ENCODE data around the gene CCDC142. TPM values are rescaled to one million over a fixed set of nuclear protein-coding genes. Genes with fewer than 3 reads are reported as not detected.

CCDC142 gene
- total and polyA plus RNA-seq, 9 of the 15 experiments (the other 6 are each of a cell fraction or from before 2014, with no cell fraction given): 0.55 to 11.7 (median 7.2) TPM

DNA sequence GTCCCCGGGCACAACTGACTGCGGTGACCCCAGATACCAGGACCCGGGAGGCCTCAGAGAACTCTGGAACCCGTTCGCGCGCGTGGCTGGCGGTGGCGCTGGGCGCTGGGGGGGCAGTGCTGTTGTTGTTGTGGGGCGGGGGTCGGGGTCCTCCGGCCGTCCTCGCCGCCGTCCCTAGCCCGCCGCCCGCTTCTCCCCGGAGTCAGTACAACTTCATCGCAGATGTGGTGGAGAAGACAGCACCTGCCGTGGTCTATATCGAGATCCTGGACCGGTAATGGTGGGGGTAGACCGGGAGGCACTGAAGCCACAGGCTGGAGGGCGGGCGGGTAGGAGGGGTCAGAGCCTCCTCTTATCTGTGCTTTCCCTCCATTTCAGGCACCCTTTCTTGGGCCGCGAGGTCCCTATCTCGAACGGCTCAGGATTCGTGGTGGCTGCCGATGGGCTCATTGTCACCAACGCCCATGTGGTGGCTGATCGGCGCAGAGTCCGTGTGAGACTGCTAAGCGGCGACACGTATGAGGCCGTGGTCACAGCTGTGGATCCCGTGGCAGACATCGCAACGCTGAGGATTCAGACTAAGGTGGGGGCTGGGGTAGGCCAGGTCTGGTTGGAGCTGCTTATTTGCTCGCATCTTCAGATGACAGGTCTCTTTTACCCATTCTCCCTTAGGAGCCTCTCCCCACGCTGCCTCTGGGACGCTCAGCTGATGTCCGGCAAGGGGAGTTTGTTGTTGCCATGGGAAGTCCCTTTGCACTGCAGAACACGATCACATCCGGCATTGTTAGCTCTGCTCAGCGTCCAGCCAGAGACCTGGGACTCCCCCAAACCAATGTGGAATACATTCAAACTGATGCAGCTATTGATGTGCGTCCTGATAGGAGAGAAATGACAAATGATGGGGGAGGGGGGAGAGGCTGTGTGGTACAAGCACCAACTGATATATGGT is 47.7 kb upstream of the CCDC142 start (continued):
- TF ChIP-seq, protein P1, sequence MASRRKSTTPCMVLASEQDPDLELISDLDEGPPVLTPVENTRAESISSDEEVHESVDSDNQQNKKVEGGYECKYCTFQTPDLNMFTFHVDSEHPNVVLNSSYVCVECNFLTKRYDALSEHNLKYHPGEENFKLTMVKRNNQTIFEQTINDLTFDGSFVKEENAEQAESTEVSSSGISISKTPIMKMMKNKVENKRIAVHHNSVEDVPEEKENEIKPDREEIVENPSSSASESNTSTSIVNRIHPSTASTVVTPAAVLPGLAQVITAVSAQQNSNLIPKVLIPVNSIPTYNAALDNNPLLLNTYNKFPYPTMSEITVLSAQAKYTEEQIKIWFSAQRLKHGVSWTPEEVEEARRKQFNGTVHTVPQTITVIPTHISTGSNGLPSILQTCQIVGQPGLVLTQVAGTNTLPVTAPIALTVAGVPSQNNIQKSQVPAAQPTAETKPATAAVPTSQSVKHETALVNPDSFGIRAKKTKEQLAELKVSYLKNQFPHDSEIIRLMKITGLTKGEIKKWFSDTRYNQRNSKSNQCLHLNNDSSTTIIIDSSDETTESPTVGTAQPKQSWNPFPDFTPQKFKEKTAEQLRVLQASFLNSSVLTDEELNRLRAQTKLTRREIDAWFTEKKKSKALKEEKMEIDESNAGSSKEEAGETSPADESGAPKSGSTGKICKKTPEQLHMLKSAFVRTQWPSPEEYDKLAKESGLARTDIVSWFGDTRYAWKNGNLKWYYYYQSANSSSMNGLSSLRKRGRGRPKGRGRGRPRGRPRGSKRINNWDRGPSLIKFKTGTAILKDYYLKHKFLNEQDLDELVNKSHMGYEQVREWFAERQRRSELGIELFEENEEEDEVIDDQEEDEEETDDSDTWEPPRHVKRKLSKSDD (conservative IDR thresholded peaks at IDR 0.05; ENCODE audit: low read length): no peak
- TF ChIP-seq, protein P2, sequence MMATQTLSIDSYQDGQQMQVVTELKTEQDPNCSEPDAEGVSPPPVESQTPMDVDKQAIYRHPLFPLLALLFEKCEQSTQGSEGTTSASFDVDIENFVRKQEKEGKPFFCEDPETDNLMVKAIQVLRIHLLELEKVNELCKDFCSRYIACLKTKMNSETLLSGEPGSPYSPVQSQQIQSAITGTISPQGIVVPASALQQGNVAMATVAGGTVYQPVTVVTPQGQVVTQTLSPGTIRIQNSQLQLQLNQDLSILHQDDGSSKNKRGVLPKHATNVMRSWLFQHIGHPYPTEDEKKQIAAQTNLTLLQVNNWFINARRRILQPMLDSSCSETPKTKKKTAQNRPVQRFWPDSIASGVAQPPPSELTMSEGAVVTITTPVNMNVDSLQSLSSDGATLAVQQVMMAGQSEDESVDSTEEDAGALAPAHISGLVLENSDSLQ (IDR thresholded peaks at IDR 0.05): peak; percentile 21; the same call in 1 of the 2 replicates
- TF ChIP-seq FOXJ2 (tag; IDR thresholded peaks at IDR 0.05): no peak
- TF ChIP-seq, protein P3, sequence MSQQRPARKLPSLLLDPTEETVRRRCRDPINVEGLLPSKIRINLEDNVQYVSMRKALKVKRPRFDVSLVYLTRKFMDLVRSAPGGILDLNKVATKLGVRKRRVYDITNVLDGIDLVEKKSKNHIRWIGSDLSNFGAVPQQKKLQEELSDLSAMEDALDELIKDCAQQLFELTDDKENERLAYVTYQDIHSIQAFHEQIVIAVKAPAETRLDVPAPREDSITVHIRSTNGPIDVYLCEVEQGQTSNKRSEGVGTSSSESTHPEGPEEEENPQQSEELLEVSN (IDR thresholded peaks at IDR 0.05; ENCODE audit: borderline replicate concordance in 1 of 2, extremely low read depth in 1 of 2, insufficient read depth in 1 of 2, insufficient read length in 1 of 2, low read depth in 1 of 2, low read length in 1 of 2, poor library complexity in 1 of 2, severe bottlenecking in 1 of 2): peak; percentile 98
- TF ChIP-seq, protein P4, sequence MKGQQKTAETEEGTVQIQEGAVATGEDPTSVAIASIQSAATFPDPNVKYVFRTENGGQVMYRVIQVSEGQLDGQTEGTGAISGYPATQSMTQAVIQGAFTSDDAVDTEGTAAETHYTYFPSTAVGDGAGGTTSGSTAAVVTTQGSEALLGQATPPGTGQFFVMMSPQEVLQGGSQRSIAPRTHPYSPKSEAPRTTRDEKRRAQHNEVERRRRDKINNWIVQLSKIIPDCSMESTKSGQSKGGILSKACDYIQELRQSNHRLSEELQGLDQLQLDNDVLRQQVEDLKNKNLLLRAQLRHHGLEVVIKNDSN (CRISPR knock-in tag; IDR thresholded peaks at IDR 0.05): no peak
- TF ChIP-seq SMAD3 (CRISPR knock-in tag; conservative IDR thresholded peaks at IDR 0.05): no peak
- TF ChIP-seq ELF4 (CRISPR knock-in tag; IDR thresholded peaks at IDR 0.05): no peak
- TF ChIP-seq NEUROD1 (IDR thresholded peaks at IDR 0.05; ENCODE audit: borderline replicate concordance, low read depth, low read length, partially characterized antibody): peak; percentile 47
- no peak for TF ChIP-seq ILF3 (IDR thresholded peaks at IDR 0.05; ENCODE audit: borderline replicate concordance)
- peak; percentile 91 for TF ChIP-seq EP400 (IDR thresholded peaks at IDR 0.05)
- TF ChIP-seq FOXK1 (CRISPR knock-in tag; IDR thresholded peaks at IDR 0.05; ENCODE audit: borderline replicate concordance): no peak
- peak; percentile 87 for TF ChIP-seq CBFA2T2 (conservative IDR thresholded peaks at IDR 0.05)
- TF ChIP-seq, protein P5, sequence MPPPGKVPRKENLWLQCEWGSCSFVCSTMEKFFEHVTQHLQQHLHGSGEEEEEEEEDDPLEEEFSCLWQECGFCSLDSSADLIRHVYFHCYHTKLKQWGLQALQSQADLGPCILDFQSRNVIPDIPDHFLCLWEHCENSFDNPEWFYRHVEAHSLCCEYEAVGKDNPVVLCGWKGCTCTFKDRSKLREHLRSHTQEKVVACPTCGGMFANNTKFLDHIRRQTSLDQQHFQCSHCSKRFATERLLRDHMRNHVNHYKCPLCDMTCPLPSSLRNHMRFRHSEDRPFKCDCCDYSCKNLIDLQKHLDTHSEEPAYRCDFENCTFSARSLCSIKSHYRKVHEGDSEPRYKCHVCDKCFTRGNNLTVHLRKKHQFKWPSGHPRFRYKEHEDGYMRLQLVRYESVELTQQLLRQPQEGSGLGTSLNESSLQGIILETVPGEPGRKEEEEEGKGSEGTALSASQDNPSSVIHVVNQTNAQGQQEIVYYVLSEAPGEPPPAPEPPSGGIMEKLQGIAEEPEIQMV (tag; conservative IDR thresholded peaks at IDR 0.05; ENCODE audit: low read depth): no peak
- TF ChIP-seq ZNF584 (CRISPR knock-in tag; IDR thresholded peaks at IDR 0.05; ENCODE audit: low read depth): 0 out of 2 replicates have a peak, but pooled peaks have one; percentile 15
- no peak for TF ChIP-seq ZNF311 (CRISPR knock-in tag; IDR thresholded peaks at IDR 0.05)
- no peak for TF ChIP-seq ZNF695 (CRISPR knock-in tag; IDR thresholded peaks at IDR 0.05)
- no peak for TF ChIP-seq ZNF316 (IDR thresholded peaks at IDR 0.05)
- peak in 1 of 2 experiments; percentile 65; a peak in 1 of 4 replicates for TF ChIP-seq ARNT (IDR thresholded peaks at IDR 0.05)

Data from K562 (cell line).